HG03565 (cell line): ENCODE data around the gene SNIP1.
"Not testable (repeated sequence)": the region's sequence is repeated elsewhere in the genome, so short reads cannot be mapped to it uniquely, and the experiment has no call there.

ENCODE experiments used
- ATAC-seq: cut with Tn5 transposase; IDR thresholded peaks from one replicate; pipeline ENCODE4 v1.9.1; 2021; ENCODE audit warnings: mild to moderate bottlenecking, moderate library complexity; ENCODE audit not compliant: unreplicated experiment

Gene SNIP1

GRCh38 chr1:37553927-37554808 lies at the start of gene SNIP1:
SNIP1 (minus strand) TSS chr1:37554293; CDS start chr1:37554229, 64 bp downstream.
- ATAC-seq, result no peak

- ATAC-seq, result no peak
These were observed 48.9 kb upstream of the SNIP1 start for GRCh38 chr1:37602750-37603694.

GRCh38 chr1:37601441-37601840 lies 47.3 kb upstream of the SNIP1 start:
- no peak for ATAC-seq

GRCh38 chr1:37599940-37600339 lies 45.8 kb upstream of the SNIP1 start:
- ATAC-seq, result no peak

GRCh38 chr1:37596182-37596667 lies 42.1 kb upstream of the SNIP1 start:
- ATAC-seq, result no peak

- ATAC-seq, result peak; percentile 94
These were observed 41.5 kb upstream of the SNIP1 start, which contains the start of gene GNL2 for GRCh38 chr1:37595440-37596181. GNL2 (minus strand) TSS chr1:37595937; CDS start chr1:37595822, 115 bp downstream.

GRCh38 chr1:37593726-37594125 lies 39.6 kb upstream of the SNIP1 start:
- ATAC-seq, result no peak

- no peak for ATAC-seq
These were observed 34.8 kb upstream of the SNIP1 start for GRCh38 chr1:37588939-37589338.

GRCh38 chr1:37584544-37584943 lies 30.5 kb upstream of the SNIP1 start:
- ATAC-seq, result not testable (repeated sequence)

GRCh38 chr1:37575692-37576091 lies 21.6 kb upstream of the SNIP1 start:
- ATAC-seq, result no peak

GRCh38 chr1:37574834-37575480 lies 20.9 kb upstream of the SNIP1 start:
- ATAC-seq, result no peak

- ATAC-seq, result no peak
These were observed 16.6 kb upstream of the SNIP1 start for GRCh38 chr1:37570528-37571334.

GRCh38 chr1:37567023-37567422 lies 12.9 kb upstream of the SNIP1 start:
- no peak for ATAC-seq

- no peak for ATAC-seq
These were observed 10.8 kb upstream of the SNIP1 start for GRCh38 chr1:37564892-37565291.

GRCh38 chr1:37562984-37563383 lies 8.9 kb upstream of the SNIP1 start:
- ATAC-seq, result no peak

GRCh38 chr1:37561133-37562132 lies 7.3 kb upstream of the SNIP1 start:
- no peak for ATAC-seq

- no peak for ATAC-seq
These were observed 6.5 kb upstream of the SNIP1 start for GRCh38 chr1:37560401-37561132.
